HCT116 (cell line): ENCODE data around the gene FAM47E. TPM values are rescaled to one million over a fixed set of nuclear protein-coding genes. Genes with fewer than 3 reads are reported as not detected.

ENCODE experiments used
- ATAC-seq: fragments of 200-7000 bp; cut with Tn5 transposase; 2 replicates; pipeline ENCODE4 v1.9.1; 2020; ENCODE audit warnings: mild to moderate bottlenecking, moderate library complexity
- BruUV-seq: library from RNA; stranded (reverse); fragments of 400-500 nt; replicated peaks from 2 replicates; lab custom pipeline; 2021; lab: Mats Ljungman, UMichigan
- CTCF ChIA-PET: fragments of 300-600 bp; sonication (Branson Sonifier 250); formaldehyde crosslinking; loops from one replicate; lab custom pipeline; 2021; ENCODE audit warnings: antibody characterized with exemption; lab: Charles Lee
- POLR2A ChIA-PET: fragments of 300-600, 350-600 bp; sonication (Branson Sonifier 250); formaldehyde crosslinking; loops from one replicate; lab custom pipeline; 2021; ENCODE audit warnings: antibody characterized with exemption; lab: Charles Lee
- RAD21 ChIA-PET, 2 experiments: fragments of 300-600 bp; sonication (Branson Sonifier 250); formaldehyde crosslinking; loops; one replicate each; lab custom pipeline; 2023; ENCODE audit warnings: low total read pairs in 2 of 2; ENCODE audit not compliant: uncharacterized antibody in 2 of 2, unreplicated experiment in 2 of 2, low non-redundant PET in 1 of 2; lab: Charles Lee
- DNase-seq: peaks from one replicate; pipeline ENCODE4 v3.0.0-alpha.2; 2010; ENCODE audit warnings: low read depth, low spot score
- H2AFZ ChIP-seq: fragments of 200-600 bp; shearing (Covaris generic), sonication (generic); 2 replicates; pipeline ENCODE4 v1.6.1; 2017; ENCODE audit warnings: low read depth, mixed run types, mixed read lengths, antibody characterized with exemption, low read length; ENCODE audit not compliant: poor library complexity, severe bottlenecking
- H3K27ac ChIP-seq: 2 replicates; pipeline ENCODE4 v1.5.1; 2012; ENCODE audit warnings: low read depth, low read length
- H3K27me3 ChIP-seq: fragments of 200-600 bp; sonication (generic); 2 replicates; pipeline ENCODE4 v1.6.1; 2016; ENCODE audit warnings: mixed run types, low read length, mixed read lengths; ENCODE audit not compliant: insufficient read depth
- H3K36me3 ChIP-seq, 2 experiments: fragments of 200-500 bp in 1 of 2; fragments of 200-600 bp in 1 of 2; sonication (Bioruptor generic) in 1 of 2; sonication (generic) in 1 of 2; 2 replicates each; pipeline versions ENCODE4 v1.5.1 to v1.6.1; 2014 to 2016; ENCODE audit warnings: low read length in 2 of 2, inconsistent platforms in 1 of 2, mixed read lengths in 1 of 2, mixed run types in 1 of 2; ENCODE audit not compliant: insufficient read depth in 2 of 2, control insufficient read depth in 1 of 2
- H3K4me1 ChIP-seq, 2 experiments: fragments of 200-600 bp in 1 of 2; sonication (generic) in 1 of 2; 2 replicates each; pipeline versions ENCODE4 v1.5.1 to v1.6.1; 2012 to 2017; ENCODE audit warnings: low read length in 2 of 2, inconsistent platforms in 1 of 2, mild to moderate bottlenecking in 1 of 2, mixed read lengths in 1 of 2, mixed run types in 1 of 2, moderate library complexity in 1 of 2; ENCODE audit not compliant: insufficient read depth in 2 of 2, control insufficient read depth in 1 of 2
- H3K4me2 ChIP-seq: fragments of 200-600 bp; sonication (generic); 2 replicates; pipeline ENCODE4 v1.6.1; 2017; ENCODE audit warnings: mixed run types, low read length, mixed read lengths
- H3K4me3 ChIP-seq, 2 experiments: fragments of 200-600 bp in 1 of 2; sonication (generic) in 1 of 2; replicated peaks in 1 of 2; 2 replicates each; pipeline ENCODE4 v1.5.1; 2011 to 2016; ENCODE audit warnings: low read length in 2 of 2, control low read depth in 1 of 2, low read depth in 1 of 2, mild to moderate bottlenecking in 1 of 2, mixed read lengths in 1 of 2, mixed run types in 1 of 2
- H3K79me2 ChIP-seq: fragments of 200-600 bp; sonication (generic); 2 replicates; pipeline ENCODE4 v1.6.1; 2017; ENCODE audit warnings: mild to moderate bottlenecking, mixed run types, low read length, moderate library complexity, mixed read lengths; ENCODE audit not compliant: insufficient read depth
- H3K9ac ChIP-seq: fragments of 200-600 bp; sonication (generic); 2 replicates; pipeline ENCODE4 v1.6.1; 2016; ENCODE audit warnings: low read length, mixed read lengths
- H3K9me2 ChIP-seq: fragments of 200-600 bp; sonication (generic), shearing (Covaris generic); 2 replicates; pipeline ENCODE4 v1.6.1; 2017; ENCODE audit warnings: mixed run types, mild to moderate bottlenecking, moderate library complexity; ENCODE audit not compliant: insufficient read depth
- H3K9me3 ChIP-seq, 2 experiments: fragments of 200-500 bp in 1 of 2; fragments of 200-600 bp in 1 of 2; sonication (Bioruptor generic) in 1 of 2; sonication (generic) in 1 of 2; 2 replicates each; pipeline ENCODE4 v1.6.1; 2014 to 2017; ENCODE audit warnings: low read length in 2 of 2, mixed read lengths in 2 of 2, inconsistent platforms in 1 of 2, low read depth in 1 of 2, mild to moderate bottlenecking in 1 of 2, mixed run types in 1 of 2, moderate library complexity in 1 of 2; ENCODE audit not compliant: control insufficient read depth in 1 of 2, insufficient read depth in 1 of 2
- H4K20me1 ChIP-seq: fragments of 200-600 bp; sonication (generic), shearing (Covaris generic); 2 replicates; pipeline ENCODE4 v1.6.1; 2017; ENCODE audit warnings: mixed run types, mild to moderate bottlenecking, moderate library complexity; ENCODE audit not compliant: insufficient read depth
- CBX3 ChIP-seq: IDR thresholded peaks from 2 replicates; pipeline ENCODE4 v1.6.1; 2012; ENCODE audit warnings: low read depth
- CEBPB ChIP-seq: IDR thresholded peaks from 2 replicates; pipeline ENCODE4 v1.6.1; 2012; ENCODE audit warnings: low read depth
- EZH2phosphoT487 ChIP-seq: fragments of 200-600 bp; IDR thresholded peaks from 2 replicates; pipeline ENCODE4 v1.6.1; 2018; ENCODE audit warnings: antibody characterized with exemption, borderline replicate concordance
- FOSL1 ChIP-seq: IDR thresholded peaks from 2 replicates; pipeline ENCODE4 v1.6.1; 2012; ENCODE audit warnings: low read depth
- JUND ChIP-seq: IDR thresholded peaks from 2 replicates; pipeline ENCODE4 v1.6.1; 2012
- POLR2A ChIP-seq: IDR thresholded peaks from 2 replicates; pipeline ENCODE4 v1.7.0; 2011; ENCODE audit warnings: borderline replicate concordance; ENCODE audit not compliant: insufficient read depth, insufficient read length; ENCODE audit errors: extremely low read depth
- TCF7L2 ChIP-seq: IDR thresholded peaks from 2 replicates; pipeline ENCODE4 v1.7.0; 2011; ENCODE audit warnings: borderline replicate concordance, inconsistent platforms; ENCODE audit not compliant: insufficient read depth, insufficient read length; ENCODE audit errors: extremely low read depth
- YY1 ChIP-seq: IDR thresholded peaks from 2 replicates; pipeline ENCODE4 v1.6.1; 2011; ENCODE audit warnings: low read length, low read depth, moderate library complexity, mild to moderate bottlenecking; ENCODE audit not compliant: insufficient replicate concordance; ENCODE audit errors: extremely low read depth
- ZFX ChIP-seq: fragments of 450-650 bp; IDR thresholded peaks from 2 replicates; pipeline ENCODE4 v1.6.1; 2017
- intact Hi-C: fragments of 100-400 bp; cut with micrococcal nuclease; formaldehyde crosslinking; loops from 2 replicates; pipeline ENCODE4 v1.10.0; 2022
- total RNA-seq: library from RNA; stranded (reverse); gene quantifications from one replicate; pipeline ENCODE4 v1.2.1, GENCODE V29; 2021; ENCODE audit not compliant: unreplicated experiment
- TF ChIP-seq, protein P1 (sequence below), 3 experiments: fragments of 200-600 bp in 1 of 3; sonication (generic) in 1 of 3; IDR thresholded peaks in 2 of 3; conservative IDR thresholded peaks in 1 of 3; 2 replicates each; pipeline ENCODE4 v1.5.1; 2012 to 2017; ENCODE audit warnings: low read depth in 2 of 3, low read length in 2 of 3, antibody characterized with exemption in 1 of 3, borderline replicate concordance in 1 of 3, control low read depth in 1 of 3, mild to moderate bottlenecking in 1 of 3, mixed read lengths in 1 of 3, mixed run types in 1 of 3, moderate library complexity in 1 of 3; ENCODE audit not compliant: insufficient read depth in 1 of 3

FAM47E gene
- total RNA-seq, 1 experiment from 2014 or later = 0.91 TPM

DNA sequence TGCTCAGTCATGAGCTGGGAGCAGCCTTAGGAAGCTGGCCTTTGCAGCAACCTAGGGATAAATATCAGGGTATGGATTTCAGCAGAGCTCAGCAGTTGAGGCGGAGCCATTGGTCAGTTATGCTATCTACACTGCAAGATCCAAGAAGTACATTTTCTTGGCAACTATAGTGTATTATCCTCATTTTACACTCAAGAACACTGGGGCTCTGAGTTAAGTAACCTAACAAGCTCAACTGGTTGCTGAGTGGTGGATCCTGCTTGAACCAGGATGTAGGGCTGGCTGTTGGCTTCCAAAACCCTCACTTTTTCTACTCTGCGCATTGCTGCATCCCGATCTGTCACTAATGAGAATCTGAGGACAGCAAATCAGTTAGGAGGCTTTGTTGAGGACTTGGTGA, 36.4 kb upstream of the FAM47E start:
- intact Hi-C loops = no loop called here
- Histone ChIP-seq H3K9ac (no peak overlapping the region), H2AFZ (no peak overlapping the region), H4K20me1 (no peaks in the 10 kb centered on the region), H3K4me3 (0 out of 4 replicates have a peak overlapping the region, but pooled peaks of 1 of the 2 experiments have one; percentile 77), H3K4me2 (peak overlapping the region; percentile 99), H3K27me3 (no peaks in the 10 kb centered on the region), H3K9me2 (no peaks in the 10 kb centered on the region), H3K9me3 (no peaks in the 10 kb centered on the region), H3K36me3 (no peaks in the 10 kb centered on the region), H3K4me1 (peaks cover 18 to 28% of the 10 kb centered on the region in 2 experiments; a peak in 3 of 4 replicates), H3K79me2 (peaks cover 32% of the 10 kb centered on the region), H3K27ac (0 out of 2 replicates have a peak overlapping the region, but pooled peaks have one; percentile 19)
- ChIA-PET POLR2A (interaction anchor here (1.0 kb wide), 1 partner anchor 32 kb away, joined by 3 read pairs; no protein-coding TSS in a partner anchor), RAD21 (no interaction called here), CTCF (interaction anchor here (0.7 kb wide), 1 partner anchor 163 kb away, joined by 4 read pairs; no protein-coding TSS in a partner anchor)
- BruUV-seq = no TSS peak
- TF ChIP-seq YY1 (no peak), FOSL1 (no peak), ZFX (no peak), CBX3 (no peak), TCF7L2 (no peak), JUND (no peak), EZH2phosphoT487 (no peak), CEBPB (no peak), POLR2A (no peak)
- TF ChIP-seq, protein P1, sequence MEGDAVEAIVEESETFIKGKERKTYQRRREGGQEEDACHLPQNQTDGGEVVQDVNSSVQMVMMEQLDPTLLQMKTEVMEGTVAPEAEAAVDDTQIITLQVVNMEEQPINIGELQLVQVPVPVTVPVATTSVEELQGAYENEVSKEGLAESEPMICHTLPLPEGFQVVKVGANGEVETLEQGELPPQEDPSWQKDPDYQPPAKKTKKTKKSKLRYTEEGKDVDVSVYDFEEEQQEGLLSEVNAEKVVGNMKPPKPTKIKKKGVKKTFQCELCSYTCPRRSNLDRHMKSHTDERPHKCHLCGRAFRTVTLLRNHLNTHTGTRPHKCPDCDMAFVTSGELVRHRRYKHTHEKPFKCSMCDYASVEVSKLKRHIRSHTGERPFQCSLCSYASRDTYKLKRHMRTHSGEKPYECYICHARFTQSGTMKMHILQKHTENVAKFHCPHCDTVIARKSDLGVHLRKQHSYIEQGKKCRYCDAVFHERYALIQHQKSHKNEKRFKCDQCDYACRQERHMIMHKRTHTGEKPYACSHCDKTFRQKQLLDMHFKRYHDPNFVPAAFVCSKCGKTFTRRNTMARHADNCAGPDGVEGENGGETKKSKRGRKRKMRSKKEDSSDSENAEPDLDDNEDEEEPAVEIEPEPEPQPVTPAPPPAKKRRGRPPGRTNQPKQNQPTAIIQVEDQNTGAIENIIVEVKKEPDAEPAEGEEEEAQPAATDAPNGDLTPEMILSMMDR (IDR thresholded peaks at IDR 0.05 in 2 of 3, conservative IDR thresholded peaks at IDR 0.05 in 1 of 3; ENCODE audit: borderline replicate concordance in 1 of 3, insufficient read depth in 1 of 3, low read depth in 2 of 3, low read length in 2 of 3) = no peak
- DNase-seq (no peak), ATAC-seq (no peak)
